ENCODE results near the gene DPP6.
"Not testable (repeated sequence)": the region's sequence is repeated elsewhere in the genome, so short reads cannot be mapped to it uniquely, and the experiment has no call there.

Gene DPP6

GRCh38 chr7:154678001-154678550 is 625.9 kb downstream of the DPP6 start:
- DNase-seq = not testable (repeated sequence)

GRCh38 chr7:154679379-154680053 is 627.3 kb downstream of the DPP6 start:
- no peak for DNase-seq

- no peak for DNase-seq
Measured at GRCh38 chr7:154680894-154681659, 628.9 kb downstream of the DPP6 start.

DNA sequence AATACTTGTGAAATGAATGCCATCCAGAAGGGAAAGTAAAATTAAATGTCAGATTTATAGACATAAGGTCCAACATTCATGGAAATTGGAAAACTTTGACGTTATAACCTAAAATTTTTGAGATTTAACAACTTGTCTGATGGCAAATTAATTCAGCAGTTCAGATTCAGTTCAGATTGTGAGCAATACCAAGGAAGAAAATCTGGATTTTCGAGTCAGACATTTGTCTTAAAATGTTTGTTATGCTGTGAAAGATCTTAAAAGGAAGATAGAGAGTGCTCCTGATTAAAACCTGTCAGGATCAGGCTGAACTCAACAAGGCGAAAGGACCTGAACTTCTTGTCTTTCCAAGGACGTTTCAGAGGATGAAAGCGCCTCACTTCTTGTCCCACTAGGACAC is 629.8 kb downstream of the DPP6 start:
- no peak for DNase-seq

- DNase-seq = no peak
Measured at GRCh38 chr7:154684666-154685563, 632.7 kb downstream of the DPP6 start.

- no peak for DNase-seq
Measured at GRCh38 chr7:154685564-154685901, 633.3 kb downstream of the DPP6 start.

DNA sequence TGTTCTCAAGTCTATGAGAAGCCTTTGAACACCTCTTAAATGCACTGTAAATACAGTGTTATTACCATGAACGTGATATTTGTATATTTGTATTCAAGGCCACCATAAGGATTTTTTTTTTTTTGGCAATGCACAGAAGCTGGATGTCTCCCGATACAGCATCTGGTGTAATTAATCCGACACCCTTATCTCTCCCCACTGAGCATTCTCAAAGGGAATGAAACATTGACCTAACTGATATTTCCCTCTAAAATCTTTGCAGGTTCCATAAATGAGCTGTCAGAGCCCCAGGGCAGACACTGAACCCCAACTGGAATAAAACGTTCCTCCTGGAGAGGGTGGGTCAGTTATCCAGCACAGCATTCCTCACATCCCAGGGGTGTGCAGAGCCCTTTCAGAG is 634.1 kb downstream of the DPP6 start:
- DNase-seq = no peak

DNA sequence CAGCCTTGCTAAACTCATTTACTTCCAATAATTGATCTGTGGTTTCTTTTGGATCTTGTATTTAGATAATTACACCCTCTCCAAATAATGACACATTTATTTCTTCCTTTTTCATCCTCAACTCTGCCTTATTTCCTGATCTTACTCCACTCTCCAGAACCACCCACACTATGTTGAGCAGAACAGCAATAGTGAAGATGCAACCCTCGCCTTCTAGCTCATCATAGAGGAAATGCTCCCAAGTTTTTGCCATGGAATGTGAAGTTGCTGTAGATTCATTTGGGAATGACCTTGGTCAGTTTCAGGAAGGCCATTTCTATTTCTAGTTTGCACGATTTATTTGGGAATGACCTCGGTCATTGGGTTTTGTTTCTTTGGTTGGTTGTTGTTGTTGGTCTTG is 636.8 kb downstream of the DPP6 start:
- DNase-seq = no peak

GRCh38 chr7:154690411-154690810 is 638.2 kb downstream of the DPP6 start:
- no peak for DNase-seq

DNA sequence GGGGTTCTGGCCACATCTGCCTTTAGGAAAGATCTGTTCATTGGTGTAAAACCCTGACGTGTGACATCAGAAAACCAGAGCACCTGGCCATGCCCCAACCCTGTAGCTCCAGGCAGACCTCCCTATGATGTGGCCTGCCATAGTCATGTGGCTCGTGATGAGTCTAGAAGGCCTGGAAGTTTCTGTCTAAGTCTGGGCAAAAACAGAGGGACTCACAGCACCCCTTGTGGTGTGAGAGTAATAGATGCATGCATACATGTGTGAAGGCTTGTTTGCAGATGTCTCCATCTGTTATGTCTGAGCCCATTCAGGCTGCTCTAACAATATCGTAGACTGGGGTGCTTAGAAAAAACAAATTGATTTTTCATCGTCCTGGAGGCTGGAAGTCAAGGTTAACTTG is 641.5 kb downstream of the DPP6 start:
- DNase-seq = no peak

- DNase-seq = no peak
Measured at GRCh38 chr7:154695836-154696235, 643.6 kb downstream of the DPP6 start.

- DNase-seq = no peak
Measured at GRCh38 chr7:154696556-154696955, 644.4 kb downstream of the DPP6 start.

DNA sequence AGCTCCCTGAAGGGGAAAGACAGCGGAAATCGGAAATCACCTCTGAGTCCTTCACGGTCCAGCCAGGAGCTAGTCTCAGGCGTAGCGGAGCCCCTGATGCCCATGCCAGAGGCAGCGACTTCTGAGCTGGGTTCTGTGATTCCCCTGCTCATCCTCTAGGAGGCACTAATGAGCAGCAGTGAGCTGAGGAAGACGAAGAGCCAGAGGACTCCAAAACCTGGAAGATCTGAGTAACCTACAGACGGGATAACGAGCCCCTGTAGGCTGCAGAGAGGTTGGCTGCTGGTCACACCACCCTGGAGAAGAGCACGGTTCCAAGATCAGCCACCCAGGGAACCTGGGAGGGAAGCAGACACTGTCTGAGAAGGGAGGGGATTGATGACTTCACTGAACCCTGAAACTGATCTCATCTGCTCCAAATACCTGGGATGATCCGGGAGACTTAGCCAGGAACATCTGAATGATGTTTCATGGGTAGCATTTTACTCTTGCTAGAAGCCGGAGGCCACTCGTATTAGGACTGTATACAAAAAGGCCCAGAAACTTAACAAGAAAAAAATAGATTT is 646.6 kb downstream of the DPP6 start:
- no peak for DNase-seq

- DNase-seq = no peak
Measured at GRCh38 chr7:154699417-154699816, 647.2 kb downstream of the DPP6 start.

- DNase-seq = no peak
Measured at GRCh38 chr7:154709840-154710520, 657.8 kb downstream of the DPP6 start.

GRCh38 chr7:154720016-154720415 is 667.8 kb downstream of the DPP6 start:
- no peak for DNase-seq

DNA sequence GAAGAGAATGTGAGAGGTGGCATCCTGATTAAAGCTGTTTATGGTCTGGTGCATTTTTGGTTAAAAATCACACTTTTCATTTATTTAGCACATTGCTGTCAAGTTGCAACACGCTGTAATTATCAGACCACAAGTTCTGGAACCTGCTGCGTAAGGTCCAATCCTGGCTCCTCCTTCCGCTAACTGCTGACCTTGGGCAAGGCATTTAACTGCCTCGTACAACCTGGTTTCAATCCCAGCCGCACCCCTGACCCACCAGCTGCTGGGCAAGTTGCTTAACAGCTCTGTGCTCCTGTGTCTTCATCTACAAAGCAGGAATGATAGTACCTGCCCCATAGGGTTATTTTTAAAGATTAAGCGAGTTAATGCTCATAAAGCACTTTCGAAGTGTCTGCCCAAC is 668.9 kb downstream of the DPP6 start:
- DNase-seq = no peak

DNA sequence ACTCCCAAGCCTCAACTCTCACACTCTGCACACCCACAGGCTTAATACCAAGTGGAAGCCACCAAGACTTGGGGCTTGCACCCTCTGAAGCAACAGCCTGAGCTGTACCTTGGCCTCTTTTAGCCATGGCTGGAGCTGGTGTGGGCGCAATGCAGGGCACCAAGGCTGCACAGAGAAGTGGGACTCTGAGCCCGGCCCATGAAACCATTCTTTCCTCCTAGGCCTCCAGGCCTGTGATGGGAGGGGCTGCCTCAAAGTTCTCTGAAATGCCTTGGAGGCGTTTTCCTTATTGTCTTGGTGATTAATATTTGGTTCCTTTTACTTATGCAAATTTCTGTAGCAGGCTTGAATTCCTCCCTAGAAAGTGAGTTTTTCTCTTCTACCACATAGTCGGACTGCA is 674.2 kb downstream of the DPP6 start:
- DNase-seq = no peak

DNA sequence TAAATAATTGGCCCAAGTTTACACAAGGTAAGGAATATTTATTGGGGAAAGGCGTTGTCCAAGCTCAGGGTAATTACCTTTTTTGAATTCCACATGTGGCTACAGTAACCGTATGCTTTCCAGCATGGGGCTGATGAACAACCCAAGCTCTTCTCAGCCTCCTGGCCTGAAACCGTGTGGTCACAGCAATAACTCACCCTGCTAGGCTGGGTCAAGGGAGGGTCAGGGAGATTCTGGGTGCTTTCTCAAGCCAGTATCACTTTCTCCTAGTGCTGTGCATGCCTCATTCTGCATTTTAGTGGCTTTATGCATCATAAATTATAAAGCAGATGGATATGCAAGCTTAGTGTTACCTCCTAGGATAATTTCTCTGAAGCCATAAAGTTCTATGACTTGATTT is 676.9 kb downstream of the DPP6 start:
- no peak for DNase-seq

DNA sequence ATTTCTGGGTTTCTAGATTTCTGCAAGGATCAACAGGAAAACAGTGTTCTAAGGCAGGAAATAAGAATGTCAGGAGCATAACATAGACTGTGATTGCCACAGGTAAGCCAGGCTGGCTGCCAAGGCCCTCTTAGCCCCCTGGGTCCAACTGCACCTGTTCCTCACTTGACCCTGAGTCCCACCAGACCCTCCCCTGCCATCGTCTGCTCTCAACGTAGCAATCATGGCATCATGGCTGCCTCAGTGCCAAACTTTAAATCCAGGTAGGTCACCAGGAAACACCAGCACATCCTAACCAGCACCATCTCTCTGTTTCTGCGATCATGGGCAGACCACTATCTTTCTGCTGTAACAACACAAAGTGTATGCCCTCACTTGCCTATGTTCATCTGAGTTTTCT is 683.6 kb downstream of the DPP6 start:
- no peak for DNase-seq

DNA sequence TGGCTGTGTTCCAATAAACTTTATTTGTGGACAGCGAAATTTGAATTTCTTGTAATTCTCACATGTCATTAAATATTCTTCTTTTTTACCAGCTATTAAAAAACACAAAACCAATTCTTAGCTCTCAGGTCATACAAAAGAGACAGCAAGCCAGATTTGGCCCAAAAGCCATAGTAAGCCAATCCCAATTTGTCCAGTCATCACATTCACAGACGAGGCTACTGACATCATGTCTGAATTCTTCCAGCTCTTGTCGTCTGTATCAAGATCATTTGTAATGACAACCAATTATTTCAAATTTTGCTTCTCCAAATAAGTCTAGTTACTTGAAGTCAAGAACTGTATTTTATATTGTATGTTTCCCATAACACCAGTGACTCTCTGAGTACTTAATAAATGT is 684.2 kb downstream of the DPP6 start:
- no peak for DNase-seq

- no peak for DNase-seq
Measured at GRCh38 chr7:154738216-154738615, 686.0 kb downstream of the DPP6 start.
